ENCODE data around the gene PCDHA3. TPM values are rescaled to one million over a fixed set of nuclear protein-coding genes. Genes with fewer than 3 reads are reported as not detected.
"Not testable (repeated sequence)": the region's sequence is repeated elsewhere in the genome, so short reads cannot be mapped to it uniquely, and the experiment has no call there.

Gene PCDHA3
- total RNA-seq, 1 experiment from 2014 or later = not detected

- intact Hi-C loops (cut with micrococcal nuclease; ENCODE audit: unreplicated experiment); BruUV-seq (replicated peaks); H3K4me1 ChIP-seq (ENCODE audit: control insufficient read depth, insufficient read depth, low read length); H3K36me3 ChIP-seq (ENCODE audit: control insufficient read depth, insufficient read depth, low read length); H3K27ac ChIP-seq (ENCODE audit: low read length); in situ Hi-C loops (cut with HindIII; ENCODE audit: low pct_unique_long_range_greater_than_20kb, low sequenced_read_pairs); CTCF ChIA-PET; H3K27me3 ChIP-seq (ENCODE audit: control insufficient read depth, insufficient read depth, low read length); H3K4me3 ChIP-seq (ENCODE audit: low read depth in 2 of 2, low read length in 2 of 2); DNase-seq (ENCODE audit: low read depth, low spot score); POLR2A ChIA-PET; ATAC-seq: not testable (repeated sequence)
- H3K9me3 ChIP-seq (ENCODE audit: control insufficient read depth, insufficient read depth, low read depth, low read length) = peaks cover 44% of the 10 kb centered on the region
Observed at GRCh38 chr5:140796072-140796717, 4.7 kb upstream of the PCDHA3 start.

DNA sequence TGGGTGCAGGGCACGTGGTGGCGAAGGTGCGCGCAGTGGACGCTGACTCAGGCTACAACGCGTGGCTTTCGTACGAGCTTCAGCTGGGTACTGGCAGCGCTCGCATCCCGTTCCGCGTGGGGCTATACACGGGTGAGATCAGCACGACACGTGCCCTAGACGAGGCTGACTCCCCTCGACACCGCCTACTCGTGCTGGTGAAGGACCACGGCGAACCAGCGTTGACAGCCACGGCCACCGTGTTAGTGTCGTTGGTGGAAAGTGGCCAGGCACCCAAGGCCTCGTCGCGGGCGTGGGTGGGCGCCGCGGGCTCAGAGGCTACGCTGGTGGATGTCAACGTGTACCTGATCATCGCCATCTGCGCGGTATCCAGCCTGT, 4.2 kb upstream of the PCDHA3 start:
- ATAC-seq = no peak
- CTCF ChIA-PET = no interaction called here
- POLR2A ChIA-PET = no interaction called here
- DNase-seq (ENCODE audit: low read depth, low spot score) = no peak
- TF ChIP-seq SIN3A (IDR thresholded peaks at IDR 0.05; ENCODE audit: borderline replicate concordance, insufficient read depth, low read depth, low read length) = no peak
- peaks cover 43% of the 10 kb centered on the region for H3K9me3 ChIP-seq (ENCODE audit: control insufficient read depth, insufficient read depth, low read depth, low read length)
- in situ Hi-C loops (cut with HindIII; ENCODE audit: low pct_unique_long_range_greater_than_20kb, low sequenced_read_pairs) = no loop called here
- H3K27ac ChIP-seq (ENCODE audit: low read length) = no peak overlapping the region
- H3K4me3 ChIP-seq (ENCODE audit: low read depth in 2 of 2, low read length in 2 of 2) = no peak overlapping the region
- H3K4me1 ChIP-seq (ENCODE audit: control insufficient read depth, insufficient read depth, low read length) = no peaks in the 10 kb centered on the region
- no peaks in the 10 kb centered on the region for H3K27me3 ChIP-seq (ENCODE audit: control insufficient read depth, insufficient read depth, low read length)
- BruUV-seq (replicated peaks) = no TSS peak
- H3K36me3 ChIP-seq (ENCODE audit: control insufficient read depth, insufficient read depth, low read length) = no peaks in the 10 kb centered on the region
- intact Hi-C loops (cut with micrococcal nuclease; ENCODE audit: unreplicated experiment) = no loop called here

- no peak for TF ChIP-seq CTCF (IDR thresholded peaks at IDR 0.05)
- in situ Hi-C loops (cut with HindIII; ENCODE audit: low pct_unique_long_range_greater_than_20kb, low sequenced_read_pairs) = no loop called here
- no peak overlapping the region for H3K4me3 ChIP-seq (ENCODE audit: low read depth in 2 of 2, low read length in 2 of 2)
- H3K27ac ChIP-seq (ENCODE audit: low read length) = no peak overlapping the region
- H3K9me3 ChIP-seq (ENCODE audit: control insufficient read depth, insufficient read depth, low read depth, low read length) = peaks cover 29% of the 10 kb centered on the region
- ChIA-PET POLR2A (no interaction called here), CTCF (no interaction called here)
- no peak for DNase-seq (ENCODE audit: low read depth, low spot score)
- BruUV-seq (replicated peaks) = no TSS peak
- H3K36me3 ChIP-seq (ENCODE audit: control insufficient read depth, insufficient read depth, low read length) = no peaks in the 10 kb centered on the region
- H3K4me1 ChIP-seq (ENCODE audit: control insufficient read depth, insufficient read depth, low read length) = no peaks in the 10 kb centered on the region
- intact Hi-C loops (cut with micrococcal nuclease; ENCODE audit: unreplicated experiment) = no loop called here
- no peak for ATAC-seq
- no peaks in the 10 kb centered on the region for H3K27me3 ChIP-seq (ENCODE audit: control insufficient read depth, insufficient read depth, low read length)
Observed at GRCh38 chr5:140801494-140801841, 611 bp downstream of the PCDHA3 start.

DNA sequence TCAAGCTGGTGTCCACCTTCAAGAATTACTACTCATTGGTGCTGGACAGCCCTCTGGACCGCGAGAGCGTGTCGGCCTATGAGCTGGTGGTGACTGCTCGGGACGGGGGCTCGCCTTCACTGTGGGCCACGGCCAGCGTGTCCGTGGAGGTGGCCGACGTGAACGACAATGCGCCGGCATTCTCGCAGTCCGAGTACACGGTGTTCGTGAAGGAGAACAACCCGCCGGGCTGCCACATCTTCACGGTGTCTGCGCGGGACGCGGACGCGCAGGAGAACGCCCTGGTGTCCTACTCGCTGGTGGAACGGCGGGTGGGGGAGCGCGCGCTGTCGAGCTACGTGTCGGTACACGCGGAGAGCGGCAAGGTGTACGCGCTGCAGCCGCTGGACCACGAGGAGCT, 1.5 kb downstream of the PCDHA3 start:
- H3K27ac ChIP-seq (ENCODE audit: low read length); DNase-seq (ENCODE audit: low read depth, low spot score); CTCF ChIA-PET; H3K27me3 ChIP-seq (ENCODE audit: control insufficient read depth, insufficient read depth, low read length); in situ Hi-C loops (cut with HindIII; ENCODE audit: low pct_unique_long_range_greater_than_20kb, low sequenced_read_pairs); H3K4me3 ChIP-seq (ENCODE audit: low read depth in 2 of 2, low read length in 2 of 2); ATAC-seq; H3K4me1 ChIP-seq (ENCODE audit: control insufficient read depth, insufficient read depth, low read length); BruUV-seq (replicated peaks); POLR2A ChIA-PET; H3K36me3 ChIP-seq (ENCODE audit: control insufficient read depth, insufficient read depth, low read length); intact Hi-C loops (cut with micrococcal nuclease; ENCODE audit: unreplicated experiment): not testable (repeated sequence)
- H3K9me3 ChIP-seq (ENCODE audit: control insufficient read depth, insufficient read depth, low read depth, low read length) = peaks cover 28% of the 10 kb centered on the region

- ATAC-seq (no peak), DNase-seq (ENCODE audit: low read depth, low spot score) (no peak)
- intact Hi-C loops (cut with micrococcal nuclease; ENCODE audit: unreplicated experiment) = no loop called here
- Histone ChIP-seq H3K27me3 (ENCODE audit: control insufficient read depth, insufficient read depth, low read length) (no peaks in the 10 kb centered on the region), H3K9me3 (ENCODE audit: control insufficient read depth, insufficient read depth, low read depth, low read length) (peaks cover 28% of the 10 kb centered on the region), H3K27ac (ENCODE audit: low read length) (no peak overlapping the region), H3K4me3 (ENCODE audit: low read depth in 2 of 2, low read length in 2 of 2) (no peak overlapping the region), H3K36me3 (ENCODE audit: control insufficient read depth, insufficient read depth, low read length) (no peaks in the 10 kb centered on the region), H3K4me1 (ENCODE audit: control insufficient read depth, insufficient read depth, low read length) (no peaks in the 10 kb centered on the region)
- TF ChIP-seq CTCF (IDR thresholded peaks at IDR 0.05) (no peak), TCF7L2 (IDR thresholded peaks at IDR 0.05; ENCODE audit: low read depth, low read length) (no peak), POLR2AphosphoS5 (IDR thresholded peaks at IDR 0.05; ENCODE audit: low read depth, low read length) (no peak), SIN3A (IDR thresholded peaks at IDR 0.05; ENCODE audit: borderline replicate concordance, insufficient read depth, low read depth, low read length) (no peak)
- TF ChIP-seq, protein P1, sequence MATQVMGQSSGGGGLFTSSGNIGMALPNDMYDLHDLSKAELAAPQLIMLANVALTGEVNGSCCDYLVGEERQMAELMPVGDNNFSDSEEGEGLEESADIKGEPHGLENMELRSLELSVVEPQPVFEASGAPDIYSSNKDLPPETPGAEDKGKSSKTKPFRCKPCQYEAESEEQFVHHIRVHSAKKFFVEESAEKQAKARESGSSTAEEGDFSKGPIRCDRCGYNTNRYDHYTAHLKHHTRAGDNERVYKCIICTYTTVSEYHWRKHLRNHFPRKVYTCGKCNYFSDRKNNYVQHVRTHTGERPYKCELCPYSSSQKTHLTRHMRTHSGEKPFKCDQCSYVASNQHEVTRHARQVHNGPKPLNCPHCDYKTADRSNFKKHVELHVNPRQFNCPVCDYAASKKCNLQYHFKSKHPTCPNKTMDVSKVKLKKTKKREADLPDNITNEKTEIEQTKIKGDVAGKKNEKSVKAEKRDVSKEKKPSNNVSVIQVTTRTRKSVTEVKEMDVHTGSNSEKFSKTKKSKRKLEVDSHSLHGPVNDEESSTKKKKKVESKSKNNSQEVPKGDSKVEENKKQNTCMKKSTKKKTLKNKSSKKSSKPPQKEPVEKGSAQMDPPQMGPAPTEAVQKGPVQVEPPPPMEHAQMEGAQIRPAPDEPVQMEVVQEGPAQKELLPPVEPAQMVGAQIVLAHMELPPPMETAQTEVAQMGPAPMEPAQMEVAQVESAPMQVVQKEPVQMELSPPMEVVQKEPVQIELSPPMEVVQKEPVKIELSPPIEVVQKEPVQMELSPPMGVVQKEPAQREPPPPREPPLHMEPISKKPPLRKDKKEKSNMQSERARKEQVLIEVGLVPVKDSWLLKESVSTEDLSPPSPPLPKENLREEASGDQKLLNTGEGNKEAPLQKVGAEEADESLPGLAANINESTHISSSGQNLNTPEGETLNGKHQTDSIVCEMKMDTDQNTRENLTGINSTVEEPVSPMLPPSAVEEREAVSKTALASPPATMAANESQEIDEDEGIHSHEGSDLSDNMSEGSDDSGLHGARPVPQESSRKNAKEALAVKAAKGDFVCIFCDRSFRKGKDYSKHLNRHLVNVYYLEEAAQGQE (IDR thresholded peaks at IDR 0.05; ENCODE audit: insufficient read depth in 1 of 2, low read depth in 2 of 2, low read length in 1 of 2) = no peak
- CTCF ChIA-PET = no interaction called here
- POLR2A ChIA-PET = no interaction called here
- in situ Hi-C loops (cut with HindIII; ENCODE audit: low pct_unique_long_range_greater_than_20kb, low sequenced_read_pairs) = no loop called here
- BruUV-seq (replicated peaks) = no TSS peak
Observed at GRCh38 chr5:140802781-140803271, 2.0 kb downstream of the PCDHA3 start.

All from Panc1 (cell line).